GM21723 (cell line): Measurements from ENCODE around the gene CARD11.

Experiments
- ATAC-seq: cut with Tn5 transposase; IDR thresholded peaks from one replicate; pipeline ENCODE4 v1.9.1; 2021; ENCODE audit warnings: mild to moderate bottlenecking, moderate library complexity; ENCODE audit not compliant: unreplicated experiment

Gene CARD11

DNA sequence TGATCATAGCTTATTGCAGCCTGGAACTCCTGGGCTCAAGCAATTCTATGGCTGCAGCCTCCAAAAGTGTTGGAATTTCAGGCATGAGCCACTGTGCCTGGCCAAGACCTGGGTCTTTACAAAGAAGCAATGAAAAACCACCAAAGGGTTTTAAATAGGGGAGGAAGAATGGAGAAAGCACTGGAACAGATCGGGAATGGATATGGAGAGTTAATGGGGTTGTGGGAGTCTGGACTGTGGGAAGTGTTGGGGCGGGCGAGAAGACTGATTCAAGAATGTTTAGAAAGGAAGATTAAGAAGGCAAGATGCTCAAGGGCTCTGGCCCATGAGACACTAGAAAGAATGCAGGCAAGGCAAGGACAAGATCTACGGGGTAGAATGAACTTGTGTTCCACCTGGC lies 98.5 kb downstream of the CARD11 start:
- no peak for ATAC-seq

- no peak for ATAC-seq
These were observed 98.9 kb downstream of the CARD11 start for GRCh38 chr7:2944739-2945138.

- no peak for ATAC-seq
These were observed 99.6 kb downstream of the CARD11 start for GRCh38 chr7:2943851-2944601.

DNA sequence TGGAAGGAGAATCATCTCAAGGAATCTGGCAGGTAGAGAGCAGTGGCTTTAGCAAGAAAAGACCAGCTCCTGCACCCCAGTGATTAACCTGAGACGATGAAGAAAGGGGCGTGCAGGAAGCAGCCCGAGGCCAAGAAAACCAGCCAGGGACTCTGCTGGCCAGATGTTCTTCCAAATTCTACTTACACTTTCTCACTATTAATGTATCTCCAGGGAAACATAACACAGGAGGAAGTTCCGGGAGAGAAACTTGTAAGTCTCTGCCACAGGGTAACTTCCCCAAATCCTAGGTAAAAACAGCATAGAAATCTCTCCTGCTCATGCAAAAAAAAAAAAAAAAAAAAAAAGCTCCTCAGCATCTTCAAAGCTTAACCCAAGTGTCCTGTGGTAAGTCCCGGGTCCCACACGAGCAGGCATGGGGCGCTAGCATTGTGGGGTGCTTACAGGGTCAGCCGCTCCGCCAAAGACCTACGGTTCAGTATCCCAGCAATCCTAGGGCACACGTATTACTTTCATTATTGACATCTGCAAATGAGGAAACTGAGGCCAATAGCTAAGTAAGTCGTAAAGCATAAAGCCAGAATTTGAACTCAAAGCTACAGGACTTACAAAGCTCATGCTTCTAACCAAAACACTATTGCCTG lies 102.3 kb downstream of the CARD11 start:
- no peak for ATAC-seq

GRCh38 chr7:2940466-2940865 lies 103.2 kb downstream of the CARD11 start:
- no peak for ATAC-seq

DNA sequence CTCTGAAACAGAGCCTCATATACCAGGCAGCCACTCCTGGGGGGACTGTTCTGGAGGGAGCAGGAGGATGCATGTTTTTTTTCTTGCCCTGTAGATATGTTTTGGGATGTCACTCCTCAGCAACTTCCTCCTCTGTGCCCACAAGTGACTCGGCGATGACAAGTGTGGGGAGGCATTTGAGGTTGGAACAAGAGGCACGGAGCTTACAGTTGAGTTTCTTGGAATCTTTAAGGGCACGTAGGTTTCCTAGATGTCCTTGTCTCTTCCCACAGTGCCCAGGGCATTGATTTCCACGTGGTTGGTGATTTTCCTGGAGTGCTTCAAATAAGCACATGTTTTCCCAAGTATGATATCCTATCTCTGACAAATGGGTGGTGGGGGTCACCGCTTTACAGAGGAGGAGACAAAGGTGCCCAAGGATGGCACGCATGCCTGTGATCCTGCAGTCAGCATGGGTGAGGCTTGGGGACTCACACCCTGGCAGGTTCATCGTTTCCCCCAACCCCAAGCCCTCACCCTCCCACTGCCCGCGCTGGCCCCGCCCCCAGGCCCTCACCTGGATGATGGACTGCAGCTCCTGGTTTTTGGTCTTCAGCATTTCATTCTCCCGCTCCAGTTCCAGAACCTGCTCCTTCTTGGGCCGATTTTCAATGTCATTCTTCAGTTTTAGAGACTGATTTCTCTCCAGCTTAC lies 104.3 kb downstream of the CARD11 start:
- no peak for ATAC-seq

- ATAC-seq: no peak
These were observed 105.0 kb downstream of the CARD11 start for GRCh38 chr7:2938514-2939192.

DNA sequence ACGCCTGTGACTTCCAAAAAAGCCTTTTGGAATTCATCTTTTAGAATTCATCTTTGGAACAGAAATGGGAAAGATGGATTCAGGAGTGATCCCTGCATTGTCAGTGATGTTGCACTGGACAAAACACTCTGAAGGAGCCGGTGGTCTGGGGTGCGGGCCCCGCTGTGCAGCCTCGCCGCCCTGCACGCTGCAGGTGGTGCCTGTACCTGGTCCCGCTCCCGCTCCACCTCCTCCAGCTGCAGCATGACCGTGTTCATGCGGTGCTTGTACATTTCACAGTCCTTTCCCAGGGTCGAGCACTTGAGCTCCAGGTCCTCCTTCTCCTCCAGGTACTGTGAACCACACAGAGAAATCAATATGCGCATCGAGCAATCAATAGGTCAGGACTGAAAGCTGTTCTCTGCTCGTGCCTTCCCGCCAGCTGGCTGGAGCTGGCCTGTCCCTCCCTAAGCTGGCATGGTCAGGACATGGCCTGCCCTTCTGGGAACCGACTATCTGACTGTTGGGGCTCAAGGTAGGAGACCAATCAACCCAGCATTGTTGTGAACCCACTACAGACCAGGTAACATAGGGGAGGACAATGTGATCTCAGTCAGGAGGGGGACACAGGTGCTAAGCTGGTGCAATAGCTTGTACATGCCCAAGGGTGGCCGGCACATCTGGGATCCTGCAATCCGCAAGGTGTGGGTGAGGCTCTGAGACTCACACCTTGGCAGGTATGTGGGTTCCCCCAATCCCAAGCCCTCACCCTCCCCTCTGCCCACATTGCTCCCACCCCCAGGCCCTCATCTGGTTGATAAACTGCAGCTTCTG lies 105.8 kb downstream of the CARD11 start:
- ATAC-seq: no peak

DNA sequence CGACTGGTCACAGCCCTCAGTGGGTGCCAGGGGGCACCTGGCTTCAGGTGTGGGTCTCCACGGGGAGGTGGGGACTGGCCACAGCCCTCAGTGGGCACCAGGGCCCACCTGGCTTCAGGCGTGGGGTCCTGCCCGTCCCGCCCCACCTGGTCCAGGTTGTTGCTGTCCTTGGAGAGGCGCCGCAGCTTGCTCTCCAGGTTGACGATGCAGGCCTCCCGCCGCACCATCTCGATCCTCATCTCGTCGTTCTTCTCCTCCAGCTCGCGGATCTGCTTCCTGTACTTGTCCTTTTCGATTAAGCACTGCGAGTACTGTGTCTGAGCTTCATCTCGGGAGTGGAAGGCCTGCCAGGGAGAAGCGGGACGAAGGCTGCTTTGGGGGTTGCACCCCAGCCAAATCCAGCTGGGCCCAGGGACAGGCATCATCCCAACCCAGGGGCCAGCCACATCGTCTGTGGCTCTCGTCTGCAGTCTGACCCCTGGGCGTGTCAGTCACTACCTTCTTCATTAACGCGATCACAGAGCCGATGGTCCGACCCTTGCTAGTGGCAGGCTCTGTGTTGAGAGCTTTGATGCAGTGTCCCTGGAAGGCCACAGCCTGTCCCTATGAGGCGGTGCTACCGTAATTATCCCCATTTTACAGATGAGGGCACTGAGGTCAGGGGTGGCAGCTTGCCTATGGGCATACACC lies 106.6 kb downstream of the CARD11 start:
- ATAC-seq: no peak

DNA sequence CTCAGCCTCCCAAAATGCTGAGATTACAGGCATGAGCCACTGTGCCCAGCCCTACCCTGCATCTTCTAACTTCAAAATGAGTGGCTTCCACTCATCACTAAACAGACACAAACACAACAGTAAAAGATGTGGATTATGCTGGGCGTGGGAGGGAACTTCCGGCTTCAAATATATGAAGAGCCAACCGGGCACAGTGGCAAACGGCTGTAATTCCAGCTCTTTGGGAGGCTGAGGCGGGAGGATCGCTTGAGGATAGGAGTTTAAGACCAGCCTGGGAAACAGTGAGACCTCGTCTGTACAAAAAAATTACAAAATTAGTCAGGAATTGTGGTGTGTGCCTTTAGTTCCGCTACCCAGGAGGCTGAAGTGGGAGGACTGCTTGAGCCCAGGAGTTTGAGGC lies 107.4 kb downstream of the CARD11 start:
- no peak for ATAC-seq

GRCh38 chr7:2934984-2935740 lies 108.5 kb downstream of the CARD11 start:
- no peak for ATAC-seq

DNA sequence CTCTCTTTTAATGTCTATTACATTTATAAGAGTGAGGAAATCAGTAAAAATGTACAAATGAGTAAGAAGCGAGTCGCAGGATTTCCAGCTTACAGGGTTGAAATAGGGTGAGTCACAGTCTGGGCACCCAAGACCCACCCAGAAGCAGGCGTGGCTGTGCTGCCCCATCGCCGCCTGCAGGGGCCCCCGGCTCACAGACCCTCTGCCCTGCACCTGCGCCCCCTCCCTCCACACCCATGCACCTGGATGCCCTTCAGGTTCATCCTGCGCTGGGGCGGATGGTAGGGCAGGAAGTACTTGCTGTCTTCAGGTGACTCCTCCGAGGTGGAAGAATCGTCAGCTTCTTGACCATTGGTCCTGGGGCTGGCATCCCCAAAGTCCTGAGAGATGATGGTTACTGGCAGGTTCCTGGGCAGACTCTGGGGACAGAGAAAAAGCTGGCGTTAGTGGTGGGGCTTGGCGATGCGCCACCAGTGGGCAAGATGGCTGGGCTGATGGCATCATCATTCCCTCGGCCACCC lies 109.4 kb downstream of the CARD11 start:
- ATAC-seq: no peak

DNA sequence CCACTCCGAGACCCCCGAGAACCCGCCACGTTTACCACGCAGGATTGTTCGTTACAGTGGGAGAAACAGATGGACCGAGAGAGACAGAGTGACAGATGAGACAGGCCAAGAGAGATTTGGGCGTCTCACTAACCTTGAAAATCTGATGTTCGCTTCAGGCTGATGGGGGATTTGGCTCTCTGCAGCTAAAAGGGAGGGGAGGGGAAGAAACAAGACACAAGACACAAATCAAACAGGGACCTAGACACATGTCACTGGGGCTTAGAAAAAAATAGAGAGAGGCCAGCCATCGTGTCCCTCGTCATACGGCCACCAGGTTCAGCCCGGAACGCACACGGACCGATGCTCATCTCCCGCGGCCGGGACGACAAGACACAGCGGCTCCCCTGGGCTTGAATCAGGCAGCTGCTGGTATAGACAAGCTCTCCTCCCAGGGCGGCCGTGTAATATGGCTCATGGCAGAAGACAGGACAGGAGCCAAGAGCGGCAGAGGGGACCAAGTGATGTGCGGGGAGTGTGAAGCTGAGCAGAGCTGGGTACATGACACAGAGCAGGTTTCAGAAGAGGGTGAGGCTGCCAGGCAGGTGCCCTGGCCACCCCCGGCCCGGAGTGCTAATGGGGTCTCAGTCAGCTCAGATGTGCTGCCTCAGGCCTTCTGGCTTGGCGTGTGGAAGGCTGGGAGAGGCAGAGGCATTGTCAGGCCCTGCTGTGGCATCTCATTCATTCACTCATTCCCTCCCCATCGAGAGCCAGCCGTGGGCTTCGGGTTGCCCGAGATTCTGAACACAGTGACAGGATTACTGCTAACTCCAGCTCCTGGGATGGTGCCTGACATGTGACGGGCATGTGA lies 111.0 kb downstream of the CARD11 start:
- no peak for ATAC-seq

- no peak for ATAC-seq
These were observed 112.6 kb downstream of the CARD11 start for GRCh38 chr7:2931034-2931415.

DNA sequence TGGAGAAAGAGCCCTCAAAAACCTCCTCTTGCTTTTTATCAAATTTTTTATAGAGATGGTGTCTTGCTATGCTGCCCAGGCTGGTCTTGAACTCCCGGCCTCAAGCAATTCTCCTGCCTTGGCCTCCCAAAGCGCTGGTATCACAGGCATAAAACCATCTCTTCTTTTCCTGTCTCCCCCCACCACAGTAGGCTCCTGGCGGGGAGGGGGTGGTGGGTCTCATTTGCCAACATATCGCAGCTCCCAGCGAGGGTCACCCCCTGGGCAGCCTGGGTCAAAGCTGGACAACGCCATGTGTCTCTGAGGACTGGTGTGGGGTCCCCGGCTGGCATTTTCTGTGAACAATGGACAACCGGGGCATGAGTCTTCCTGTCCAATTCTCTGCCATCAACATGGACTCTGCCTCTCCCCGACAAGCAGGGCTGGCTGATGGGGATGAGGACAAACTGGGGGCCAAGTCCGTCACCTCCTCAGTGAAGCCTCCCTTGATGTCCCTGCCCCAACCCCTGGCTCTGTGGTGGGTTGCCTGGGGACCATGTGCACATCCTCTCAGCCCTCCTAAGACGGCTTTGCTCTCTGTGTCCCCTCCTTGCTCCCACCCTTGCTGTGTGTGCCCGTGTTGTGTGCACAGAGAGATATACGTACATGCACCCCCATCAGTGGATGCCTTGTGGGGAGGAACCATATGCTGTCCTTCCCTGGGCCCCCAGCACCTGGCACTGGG lies 113.2 kb downstream of the CARD11 start:
- no peak for ATAC-seq

- ATAC-seq: no peak
These were observed 114.1 kb downstream of the CARD11 start for GRCh38 chr7:2929321-2930201.
